Activated T-helper 17 cell treated with anti-CD3 and anti-CD28 coated beads, Interleukin-2, amount 50 U/mL, for 72 hours (primary cell): ENCODE data around the gene TSHR. TPM values are rescaled to one million over a fixed set of nuclear protein-coding genes. Genes with fewer than 3 reads are reported as not detected.

ENCODE experiments used
- total RNA-seq, 2 donors: library from RNA; stranded (reverse); gene quantifications; one replicate each; pipeline ENCODE4 v1.2.3, GENCODE V29; 2022

TSHR gene
- total RNA-seq, 2 donors from 2014 or later, result 0.50 TPM; not detected in 1

Other genes starting within 250 kb of the TSHR start
- 10 to 100 TPM; 23.4 to 34.6 TPM for gene CEP128, start 13.9 kb upstream of the TSHR start, total RNA-seq